ENCODE results near the gene CACNB1. TPM values are rescaled to one million over a fixed set of nuclear protein-coding genes. Genes with fewer than 3 reads are reported as not detected.
"Not testable (repeated sequence)": the region's sequence is repeated elsewhere in the genome, so short reads cannot be mapped to it uniquely, and the experiment has no call there.

Gene CACNB1
- total RNA-seq, 2 experiments from 2014 or later = 19.5 to 24.0 TPM

DNA sequence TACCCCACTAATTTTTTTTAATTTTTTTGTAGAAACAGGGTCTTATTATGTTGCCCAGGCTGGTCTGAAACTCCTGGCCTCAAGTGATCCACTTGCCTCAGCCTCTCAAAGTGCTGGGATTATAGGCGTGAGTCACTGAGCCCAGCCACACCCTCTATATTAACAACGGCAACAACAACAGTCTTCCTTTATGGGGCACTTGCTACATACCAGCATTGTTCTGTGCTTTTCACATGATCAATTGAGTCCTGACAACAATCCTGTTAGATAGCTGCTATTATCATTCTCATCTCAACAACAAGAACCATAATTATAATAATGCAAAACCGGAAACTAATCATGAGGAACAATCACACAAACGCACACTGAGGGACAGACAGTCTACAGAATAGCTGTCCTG, 18.9 kb downstream of the CACNB1 start:
- no peak overlapping the region for H3K27ac Mint-ChIP-seq
- no peak overlapping the region for H3K4me3 Mint-ChIP-seq
- H3K36me3 Mint-ChIP-seq (ENCODE audit: low read depth) = peaks cover 37% of the 10 kb centered on the region
- H3K27me3 Mint-ChIP-seq = no peaks in the 10 kb centered on the region
- no peaks in the 10 kb centered on the region for H3K4me1 Mint-ChIP-seq
- no peak for DNase-seq
- POLR2A ChIA-PET = no interaction called here
- no peaks in the 10 kb centered on the region for H3K9me3 Mint-ChIP-seq
- CTCF ChIA-PET = interaction anchor here (0.7 to 1.8 kb wide), 2 partner anchors 14 to 40 kb away, joined by 3 to 8 read pairs; no protein-coding TSS in a partner anchor

DNA sequence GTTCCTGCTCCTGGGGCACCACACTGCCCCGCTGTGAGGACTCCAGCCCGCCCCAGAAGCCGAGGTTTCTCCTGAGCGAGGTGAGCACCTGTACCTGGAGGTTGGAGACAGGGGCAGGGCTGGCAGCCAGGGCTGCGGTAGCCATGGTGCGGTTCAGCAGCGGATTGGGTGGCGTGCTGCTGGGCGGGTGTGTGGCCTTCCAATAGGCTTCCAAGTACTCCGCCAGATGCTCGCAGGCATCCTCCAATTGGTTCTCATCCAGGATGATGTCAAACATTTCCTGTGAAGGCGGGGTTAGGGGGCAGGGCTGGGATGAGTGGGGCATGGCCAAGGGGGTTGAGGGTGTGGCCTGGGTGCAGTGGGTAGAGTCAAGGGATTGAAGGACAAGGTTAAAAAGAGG, 20.2 kb downstream of the CACNB1 start:
- H3K4me3 Mint-ChIP-seq = no peak overlapping the region
- peaks cover 27% of the 10 kb centered on the region for H3K36me3 Mint-ChIP-seq (ENCODE audit: low read depth)
- no peaks in the 10 kb centered on the region for H3K27me3 Mint-ChIP-seq
- POLR2A ChIA-PET = interaction anchor here (3.5 kb wide), 1 partner anchor 11 kb away, joined by 17 read pairs; the partner anchor contains the start of gene ARL5C
- CTCF ChIA-PET = interaction anchor here (3.6 to 5.0 kb wide), 2 partner anchors 12 to 24 kb away, joined by 16 to 92 read pairs; partner anchors contain the start of gene ARL5C
- DNase-seq = no peak
- no peak overlapping the region for H3K27ac Mint-ChIP-seq
- no peaks in the 10 kb centered on the region for H3K9me3 Mint-ChIP-seq
- H3K4me1 Mint-ChIP-seq = peaks cover 7% of the 10 kb centered on the region

DNA sequence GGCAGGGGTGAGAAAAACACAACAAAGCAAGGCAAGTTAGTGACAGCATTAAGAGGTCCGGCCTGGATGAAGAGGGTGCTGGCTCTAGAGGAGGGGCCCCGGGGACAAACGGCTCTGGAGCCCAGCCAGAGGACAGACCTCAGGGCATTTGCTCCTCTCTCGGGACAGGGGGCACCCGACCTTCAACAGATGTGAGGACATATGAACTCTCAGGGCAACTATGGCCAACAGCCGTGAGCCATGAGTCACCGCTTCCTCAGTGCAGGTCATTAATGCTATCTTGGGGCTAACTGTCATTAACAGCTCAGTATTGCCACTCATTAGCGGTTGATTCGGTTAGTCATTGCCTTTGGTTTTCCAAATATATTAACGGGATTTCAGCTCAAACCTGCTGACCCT, 21.8 kb downstream of the CACNB1 start:
- H3K27ac Mint-ChIP-seq = no peak overlapping the region
- H3K9me3 Mint-ChIP-seq = no peaks in the 10 kb centered on the region
- H3K36me3 Mint-ChIP-seq (ENCODE audit: low read depth) = peaks cover 24% of the 10 kb centered on the region
- ChIA-PET POLR2A (interaction anchor here (1.5 to 3.5 kb wide), 4 partner anchors 10 to 24 kb away, joined by 6 to 17 read pairs (median 12); partner anchors contain the start of genes ARL5C and RPL19), CTCF (interaction anchor here (0.9 to 5.0 kb wide), 11 partner anchors 8 to 193 kb away, joined by 3 to 92 read pairs (median 8); partner anchors contain the start of gene ARL5C)
- H3K27me3 Mint-ChIP-seq = no peaks in the 10 kb centered on the region
- peaks cover 8% of the 10 kb centered on the region for H3K4me1 Mint-ChIP-seq
- no peak for DNase-seq
- no peak overlapping the region for H3K4me3 Mint-ChIP-seq

DNA sequence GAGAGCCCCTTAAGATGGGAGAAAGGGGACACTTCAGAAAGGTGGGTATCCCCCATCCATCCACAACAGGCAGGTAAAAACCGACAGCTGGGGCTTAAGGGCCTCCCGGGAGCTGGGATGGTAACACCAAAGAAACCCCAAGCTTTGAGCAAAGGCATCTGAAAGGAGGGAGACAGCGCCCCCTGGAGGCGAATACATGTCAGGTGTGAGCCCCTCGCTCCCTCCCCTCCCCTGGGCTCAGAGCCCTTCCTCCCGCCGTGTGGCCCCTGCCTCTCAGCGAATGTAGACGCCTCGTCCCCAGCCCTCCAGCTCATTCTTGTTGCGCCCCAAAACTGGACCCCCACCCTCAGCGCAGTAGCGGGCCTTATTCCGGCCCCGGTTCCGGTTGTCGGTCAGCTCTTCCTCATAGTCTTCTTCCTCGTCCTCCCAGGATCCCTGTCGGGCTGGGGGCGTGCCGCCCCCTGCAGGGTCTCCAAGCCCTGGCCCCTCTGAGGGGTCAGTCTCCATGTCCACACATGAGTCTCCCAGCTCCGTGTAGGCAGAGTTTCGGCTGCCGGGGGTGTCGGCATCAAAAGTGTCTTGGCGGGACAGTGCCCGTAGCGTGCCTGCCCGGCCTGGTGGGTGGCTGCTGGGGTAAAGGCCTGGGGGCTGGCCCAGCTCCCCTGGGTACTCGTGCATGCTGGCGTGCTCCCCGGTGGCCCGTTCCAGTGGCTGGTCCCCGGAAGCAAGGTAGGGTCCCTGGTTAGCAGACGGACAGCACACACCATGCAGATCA, 22.4 kb downstream of the CACNB1 start:
- H3K27ac Mint-ChIP-seq = no peak overlapping the region
- POLR2A ChIA-PET = interaction anchor here (0.7 to 3.5 kb wide), 6 partner anchors 9 to 70 kb away, joined by 3 to 17 read pairs (median 8); partner anchors contain the start of genes ARL5C and RPL19

DNA sequence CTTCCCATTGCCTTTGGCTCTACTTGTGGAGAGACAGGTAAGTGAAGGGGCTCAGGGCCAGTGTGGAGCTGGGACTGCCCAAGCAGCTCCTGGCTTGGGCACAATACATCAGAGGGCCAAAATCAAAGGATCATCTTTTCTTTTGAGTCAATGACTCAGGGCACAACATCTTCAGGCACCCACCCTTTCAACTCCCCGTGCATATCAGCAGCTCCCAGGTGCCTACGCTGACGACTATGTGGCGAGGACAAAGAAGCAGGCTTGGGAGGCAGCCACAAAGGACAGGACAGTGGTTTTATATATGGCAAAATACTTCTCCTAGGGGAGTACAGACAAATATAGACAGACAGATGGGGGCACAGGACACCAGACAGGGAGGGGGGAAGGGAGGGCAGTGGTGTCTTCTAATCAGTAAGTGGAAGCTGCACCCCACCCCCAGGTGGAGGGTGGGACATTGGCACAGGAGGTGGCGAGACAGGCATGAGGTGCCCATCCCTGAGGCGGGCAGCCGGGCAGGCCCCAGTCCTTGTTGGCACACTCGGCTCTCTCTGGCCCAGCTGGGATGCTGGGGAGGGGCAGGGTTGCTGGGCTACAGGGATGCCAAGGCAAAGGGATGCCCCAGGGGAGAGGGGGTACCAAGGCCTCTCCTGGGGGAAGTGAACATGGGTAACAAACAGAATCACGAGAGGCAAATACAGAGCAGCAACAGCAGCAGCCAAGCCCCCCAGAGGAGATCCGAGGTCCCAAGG, 23.8 kb downstream of the CACNB1 start:
- Mint-ChIP-seq H3K9me3 (no peaks in the 10 kb centered on the region), H3K27me3 (peaks cover 4% of the 10 kb centered on the region), H3K4me1 (peaks cover 13% of the 10 kb centered on the region), H3K27ac (no peak overlapping the region), H3K36me3 (ENCODE audit: low read depth) (peaks cover 24% of the 10 kb centered on the region), H3K4me3 (no peak overlapping the region)
- ChIA-PET POLR2A (interaction anchor here (1.1 to 2.7 kb wide), 6 partner anchors 9 to 26 kb away, joined by 3 to 13 read pairs (median 6); partner anchors contain the start of gene RPL19), CTCF (interaction anchor here (1.5 to 5.0 kb wide), 6 partner anchors 8 to 191 kb away, joined by 6 to 92 read pairs (median 10); partner anchors contain the start of gene ARL5C)
- no peak for DNase-seq

More for the DNA sequence above, 22.4 kb downstream of the CACNB1 start:
- Mint-ChIP-seq H3K4me1 (peaks cover 8% of the 10 kb centered on the region), H3K27me3 (no peaks in the 10 kb centered on the region), H3K9me3 (no peaks in the 10 kb centered on the region), H3K36me3 (ENCODE audit: low read depth) (peaks cover 24% of the 10 kb centered on the region), H3K4me3 (no peak overlapping the region)
- DNase-seq = peak; percentile 75
- CTCF ChIA-PET = interaction anchor here (0.6 to 5.0 kb wide), 21 partner anchors 8 to 381 kb away, joined by 3 to 92 read pairs (median 4); partner anchors contain the start of genes ARL5C and RPL19

DNA sequence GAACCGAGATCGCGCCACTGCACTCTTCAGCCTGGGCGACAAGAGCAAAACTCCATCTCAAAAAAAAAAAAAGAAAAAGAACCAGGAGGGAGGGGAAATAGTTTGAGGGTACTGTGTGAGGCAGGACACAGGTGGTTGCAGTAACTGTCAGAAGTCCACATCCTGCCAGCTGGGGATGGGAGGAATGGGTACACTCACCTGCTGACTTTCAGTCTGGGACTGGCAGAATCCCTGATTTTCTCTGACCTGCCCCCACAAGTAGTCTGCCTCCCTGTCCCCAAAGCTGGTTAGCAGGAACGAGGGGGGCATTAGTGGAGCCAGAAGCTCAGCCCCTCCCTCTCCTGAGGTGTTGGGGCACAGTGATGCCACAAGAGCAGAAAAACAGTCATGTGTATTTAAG, 24.4 kb downstream of the CACNB1 start:
- Mint-ChIP-seq H3K4me3 (no peak overlapping the region), H3K27me3 (peaks cover 7% of the 10 kb centered on the region), H3K4me1 (peaks cover 15% of the 10 kb centered on the region), H3K36me3 (ENCODE audit: low read depth) (peaks cover 26% of the 10 kb centered on the region), H3K9me3 (no peaks in the 10 kb centered on the region), H3K27ac (no peak overlapping the region)
- CTCF ChIA-PET = interaction anchor here (4.1 to 5.0 kb wide), 2 partner anchors 7 to 191 kb away, joined by 42 to 92 read pairs; partner anchors contain the start of gene ARL5C
- POLR2A ChIA-PET = interaction anchor here (1.1 to 2.5 kb wide), 3 partner anchors 8 to 27 kb away, joined by 4 to 11 read pairs (median 6); partner anchors contain the start of gene RPL19
- DNase-seq = no peak

DNA sequence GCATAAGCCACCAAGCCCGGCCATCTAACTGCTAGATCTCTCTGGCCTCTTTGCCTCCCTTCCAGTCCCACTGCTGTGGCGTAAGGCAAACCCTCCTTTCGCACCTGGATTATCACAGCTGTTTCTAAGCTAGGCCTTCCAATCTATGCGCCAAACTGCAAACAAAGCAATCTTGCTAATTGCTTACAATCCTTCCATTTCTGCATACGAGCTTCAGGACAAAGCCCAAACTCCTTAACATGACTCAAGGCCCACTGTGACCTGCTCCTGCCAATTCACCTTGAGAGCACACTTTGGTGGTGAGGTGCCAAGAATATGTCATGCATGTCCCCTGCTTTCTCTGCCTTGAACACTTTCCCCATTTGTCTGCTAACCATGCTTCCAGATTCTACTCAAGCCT, 25.5 kb downstream of the CACNB1 start:
- DNase-seq = no peak
- Mint-ChIP-seq H3K4me3 (no peak overlapping the region), H3K4me1 (peaks cover 25% of the 10 kb centered on the region), H3K27me3 (peaks cover 11% of the 10 kb centered on the region), H3K9me3 (no peaks in the 10 kb centered on the region), H3K36me3 (ENCODE audit: low read depth) (peaks cover 14% of the 10 kb centered on the region), H3K27ac (no peak overlapping the region)
- POLR2A ChIA-PET = interaction anchor here (0.8 kb wide), 1 partner anchor 19 kb away, joined by 3 read pairs; no protein-coding TSS in a partner anchor
- CTCF ChIA-PET = interaction anchor here (0.7 to 2.9 kb wide), 6 partner anchors 18 to 301 kb away, joined by 3 to 16 read pairs (median 3); no protein-coding TSS in a partner anchor

DNA sequence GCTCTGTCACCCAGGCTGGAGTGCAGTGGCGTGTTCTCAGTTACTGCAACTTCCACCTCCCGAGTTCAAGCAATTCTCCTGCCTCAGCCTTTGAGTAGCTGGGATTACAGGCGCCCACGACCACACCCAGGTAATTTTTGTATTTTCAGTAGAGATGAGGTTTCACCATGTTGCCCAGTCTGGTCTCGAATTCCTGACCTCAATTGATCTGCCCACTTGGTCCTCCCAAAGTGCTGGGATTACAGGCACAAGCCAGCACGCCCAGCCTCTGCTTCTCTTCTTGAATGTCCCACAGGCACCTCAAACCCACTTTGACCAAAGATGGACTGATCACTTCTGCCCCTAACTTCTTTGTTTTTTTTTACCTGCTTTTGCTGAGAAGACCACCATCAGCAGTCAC, 26.9 kb downstream of the CACNB1 start:
- ChIA-PET CTCF (interaction anchor here (0.6 to 2.9 kb wide), 5 partner anchors 25 to 187 kb away, joined by 3 to 16 read pairs (median 3); no protein-coding TSS in a partner anchor), POLR2A (no interaction called here)
- Mint-ChIP-seq H3K27me3 (peaks cover 22% of the 10 kb centered on the region), H3K4me3 (no peak overlapping the region), H3K27ac (no peak overlapping the region), H3K4me1 (peaks cover 31% of the 10 kb centered on the region), H3K36me3 (ENCODE audit: low read depth) (peaks cover 7% of the 10 kb centered on the region), H3K9me3 (no peaks in the 10 kb centered on the region)
- DNase-seq = no peak

DNA sequence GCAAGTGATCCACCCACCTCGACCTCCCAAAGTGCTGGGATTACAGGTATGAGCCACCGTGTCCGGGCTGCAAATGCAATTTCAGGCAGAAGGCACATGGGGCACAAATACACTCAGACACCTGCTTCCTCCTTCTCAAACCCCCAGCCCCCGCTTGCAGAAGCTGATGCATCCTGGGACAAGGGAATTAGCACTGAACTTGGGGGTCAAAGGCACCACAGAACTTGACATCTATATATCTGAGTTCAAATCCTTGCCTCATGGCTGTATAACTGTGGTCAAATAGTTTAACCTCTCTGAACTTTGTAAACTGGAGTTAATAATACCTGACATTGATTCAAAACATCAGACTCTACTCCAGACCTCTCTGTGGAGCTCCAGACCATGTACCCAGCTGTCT, 27.4 kb downstream of the CACNB1 start:
- DNase-seq = no peak
- H3K4me1 Mint-ChIP-seq = peaks cover 32% of the 10 kb centered on the region
- H3K27me3 Mint-ChIP-seq = peaks cover 23% of the 10 kb centered on the region
- CTCF ChIA-PET = interaction anchor here (0.6 to 2.9 kb wide), 5 partner anchors 17 to 187 kb away, joined by 3 to 16 read pairs (median 3); no protein-coding TSS in a partner anchor
- no peak overlapping the region for H3K27ac Mint-ChIP-seq
- peaks cover 5% of the 10 kb centered on the region for H3K36me3 Mint-ChIP-seq (ENCODE audit: low read depth)
- POLR2A ChIA-PET = interaction anchor here (1.3 kb wide), 1 partner anchor 68 kb away, joined by 3 read pairs; no protein-coding TSS in a partner anchor
- no peak overlapping the region for H3K4me3 Mint-ChIP-seq
- no peaks in the 10 kb centered on the region for H3K9me3 Mint-ChIP-seq

DNA sequence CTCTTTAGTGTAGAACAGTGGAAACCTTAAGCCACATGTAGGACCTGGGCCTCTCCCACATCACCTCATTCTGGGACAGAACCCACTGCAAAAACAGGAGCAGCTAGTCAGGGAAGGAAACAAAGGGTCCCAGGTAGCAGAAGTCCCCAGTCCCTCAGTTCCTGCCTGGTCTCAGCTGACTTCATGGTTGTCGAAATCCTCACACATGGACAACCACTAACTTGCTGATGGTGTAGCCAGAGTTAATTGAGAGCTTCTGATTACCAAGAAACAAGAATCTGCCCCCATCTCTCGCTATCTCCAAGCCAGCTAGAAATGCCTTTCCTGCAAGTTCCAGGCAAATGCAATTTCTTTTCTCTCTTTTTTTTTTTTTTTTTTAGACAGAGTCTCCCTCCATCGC, 28.0 kb downstream of the CACNB1 start:
- Mint-ChIP-seq H3K4me3 (no peak overlapping the region), H3K36me3 (ENCODE audit: low read depth) (peaks cover 3% of the 10 kb centered on the region), H3K9me3 (no peaks in the 10 kb centered on the region), H3K27ac (no peak overlapping the region), H3K4me1 (peaks cover 38% of the 10 kb centered on the region), H3K27me3 (peaks cover 29% of the 10 kb centered on the region)
- POLR2A ChIA-PET = interaction anchor here (1.3 kb wide), 1 partner anchor 69 kb away, joined by 3 read pairs; no protein-coding TSS in a partner anchor
- CTCF ChIA-PET = interaction anchor here (0.7 to 5.5 kb wide), 5 partner anchors 17 to 187 kb away, joined by 3 to 52 read pairs (median 3); no protein-coding TSS in a partner anchor
- DNase-seq = no peak

DNA sequence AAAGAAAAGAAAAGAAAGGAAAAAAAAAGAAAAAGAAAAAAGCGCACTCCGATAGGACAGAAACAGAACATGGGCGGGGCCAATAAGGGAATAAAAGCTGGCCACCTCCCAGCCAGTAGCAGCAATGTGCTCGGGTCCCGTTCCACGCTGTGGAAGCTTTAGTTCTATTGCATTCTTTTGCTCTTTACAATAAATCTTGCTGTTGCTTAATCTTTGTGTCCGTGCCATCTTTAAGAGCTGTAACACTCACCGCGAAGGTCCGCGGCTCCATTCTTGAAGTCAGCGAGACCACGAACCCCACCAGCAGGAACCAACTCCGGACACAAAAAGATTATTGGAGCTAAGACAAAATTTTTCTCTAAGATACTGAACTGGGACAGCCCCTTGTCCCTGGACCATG, 28.4 kb downstream of the CACNB1 start:
- ChIA-PET CTCF (interaction anchor here (0.7 to 5.5 kb wide), 4 partner anchors 16 to 186 kb away, joined by 3 to 52 read pairs (median 4); no protein-coding TSS in a partner anchor), POLR2A (interaction anchor here (1.3 kb wide), 1 partner anchor 69 kb away, joined by 3 read pairs; no protein-coding TSS in a partner anchor)

DNA sequence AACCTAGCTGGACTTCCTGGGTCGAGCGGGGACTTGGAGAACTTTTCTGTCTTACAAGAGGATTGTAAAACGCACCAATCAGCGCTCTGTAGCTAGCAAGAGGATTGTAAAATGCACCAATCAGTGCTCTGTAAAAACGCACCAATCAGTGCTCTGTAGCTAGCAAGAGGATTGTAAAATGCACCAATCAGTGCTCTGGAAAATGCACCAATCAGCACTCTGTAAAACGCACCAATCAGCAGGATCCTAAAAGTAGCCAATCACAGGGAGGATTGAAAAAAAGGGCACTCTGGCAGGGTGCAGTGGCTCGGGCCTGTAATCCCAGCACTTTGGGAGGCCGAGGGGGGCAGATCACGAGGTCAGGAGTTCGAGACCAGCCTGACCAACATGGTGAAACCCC, 29.0 kb downstream of the CACNB1 start:
- Mint-ChIP-seq H3K4me1 (peaks cover 41% of the 10 kb centered on the region), H3K27me3 (peaks cover 33% of the 10 kb centered on the region)
- H3K4me3 Mint-ChIP-seq; H3K27ac Mint-ChIP-seq; DNase-seq; POLR2A ChIA-PET; H3K9me3 Mint-ChIP-seq; H3K36me3 Mint-ChIP-seq (ENCODE audit: low read depth): not testable (repeated sequence)
- CTCF ChIA-PET = interaction anchor here (0.7 to 5.5 kb wide), 4 partner anchors 15 to 186 kb away, joined by 4 to 52 read pairs (median 10); no protein-coding TSS in a partner anchor

More for the DNA sequence above, 28.4 kb downstream of the CACNB1 start:
- peaks cover 40% of the 10 kb centered on the region for H3K4me1 Mint-ChIP-seq
- H3K27me3 Mint-ChIP-seq = peaks cover 31% of the 10 kb centered on the region
- no peaks in the 10 kb centered on the region for H3K9me3 Mint-ChIP-seq
- no peak overlapping the region for H3K27ac Mint-ChIP-seq
- H3K36me3 Mint-ChIP-seq (ENCODE audit: low read depth) = peaks cover 3% of the 10 kb centered on the region
- H3K4me3 Mint-ChIP-seq = no peak overlapping the region
- DNase-seq = no peak

All from activated CD4-positive, alpha-beta memory T cell treated with anti-CD3 and anti-CD28 coated beads, Interleukin-2, amount 10 ng/mL, durations not matched to agents 7 days and 5 days (primary cell).